AG10803 (cell line): ENCODE results near the gene CNGA3.

Source experiments
- DNase-seq: peaks from one replicate; pipeline ENCODE4 v3.0.0; 2010; ENCODE audit warnings: low read depth
- H3K4me3 ChIP-seq: 2 replicates; pipeline ENCODE4 v1.5.1; 2011; ENCODE audit warnings: mild to moderate bottlenecking, low read length, control low read depth
- CTCF ChIP-seq: conservative IDR thresholded peaks from 2 replicates; pipeline ENCODE4 v1.5.1; 2011; ENCODE audit warnings: mild to moderate bottlenecking, low read length, control low read depth, inconsistent platforms

Gene CNGA3

GRCh38 chr2:98372121-98372520 lies 25.9 kb downstream of the CNGA3 start:
- no peak overlapping the region for H3K4me3 ChIP-seq
- no peak for TF ChIP-seq CTCF

GRCh38 chr2:98372579-98372978 lies 26.3 kb downstream of the CNGA3 start:
- H3K4me3 ChIP-seq = no peak overlapping the region
- DNase-seq = no peak
- TF ChIP-seq CTCF = no peak

More at GRCh38 chr2:98372121-98372520, 25.9 kb downstream of the CNGA3 start:
- no peak for DNase-seq

GRCh38 chr2:98374286-98374685 lies 28.0 kb downstream of the CNGA3 start:
- H3K4me3 ChIP-seq = no peak overlapping the region
- DNase-seq = no peak
- TF ChIP-seq CTCF = no peak

GRCh38 chr2:98374958-98375570 lies 28.8 kb downstream of the CNGA3 start:
- TF ChIP-seq CTCF = no peak
- H3K4me3 ChIP-seq = no peak overlapping the region
- no peak for DNase-seq

GRCh38 chr2:98376301-98376910 lies 30.1 kb downstream of the CNGA3 start:
- DNase-seq = no peak

GRCh38 chr2:98376996-98377395 lies 30.7 kb downstream of the CNGA3 start:
- H3K4me3 ChIP-seq = no peak overlapping the region
- DNase-seq = no peak
- TF ChIP-seq CTCF = no peak

More at GRCh38 chr2:98376301-98376910, 30.1 kb downstream of the CNGA3 start:
- TF ChIP-seq CTCF = no peak
- no peak overlapping the region for H3K4me3 ChIP-seq

GRCh38 chr2:98377544-98377943 lies 31.3 kb downstream of the CNGA3 start:
- no peak for DNase-seq
- TF ChIP-seq CTCF = no peak

More at GRCh38 chr2:98377544-98377943, 31.3 kb downstream of the CNGA3 start:
- H3K4me3 ChIP-seq = no peak overlapping the region
